ENCODE results near the gene CHID1.

DNA sequence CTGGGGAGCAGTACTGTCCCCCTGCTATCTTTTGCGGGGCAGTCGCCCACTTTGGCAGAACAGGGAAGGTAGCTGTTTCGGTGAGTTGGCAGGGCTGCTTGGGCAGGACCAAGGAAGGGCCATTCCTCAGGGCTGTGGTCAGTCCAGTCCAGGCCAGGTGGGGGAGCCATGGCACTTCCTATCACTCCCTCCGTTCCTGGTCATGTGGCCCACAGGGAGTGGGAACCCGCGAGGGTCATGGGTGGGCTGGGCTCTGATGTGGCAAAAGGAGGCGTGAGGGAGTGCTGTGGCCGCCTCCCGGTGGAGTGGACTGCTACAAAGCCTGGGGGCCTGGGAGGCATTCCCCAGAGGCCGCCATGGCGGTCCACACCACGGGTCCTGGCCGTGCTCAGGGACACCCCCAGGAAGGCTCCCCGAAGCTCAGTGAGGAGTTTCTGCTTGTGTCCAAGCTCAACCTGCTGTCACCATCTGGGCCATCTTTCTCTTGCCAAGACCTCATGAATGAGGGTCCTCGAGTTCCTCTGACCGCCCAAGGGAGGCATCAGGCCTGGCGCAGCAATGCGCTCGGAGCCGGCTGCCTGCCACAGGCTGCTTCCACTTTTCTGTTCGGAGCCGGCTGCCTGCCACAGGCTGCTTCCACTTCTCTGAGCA, 11.9 kb downstream of the CHID1 start:
- TF ChIP-seq, protein P1, sequence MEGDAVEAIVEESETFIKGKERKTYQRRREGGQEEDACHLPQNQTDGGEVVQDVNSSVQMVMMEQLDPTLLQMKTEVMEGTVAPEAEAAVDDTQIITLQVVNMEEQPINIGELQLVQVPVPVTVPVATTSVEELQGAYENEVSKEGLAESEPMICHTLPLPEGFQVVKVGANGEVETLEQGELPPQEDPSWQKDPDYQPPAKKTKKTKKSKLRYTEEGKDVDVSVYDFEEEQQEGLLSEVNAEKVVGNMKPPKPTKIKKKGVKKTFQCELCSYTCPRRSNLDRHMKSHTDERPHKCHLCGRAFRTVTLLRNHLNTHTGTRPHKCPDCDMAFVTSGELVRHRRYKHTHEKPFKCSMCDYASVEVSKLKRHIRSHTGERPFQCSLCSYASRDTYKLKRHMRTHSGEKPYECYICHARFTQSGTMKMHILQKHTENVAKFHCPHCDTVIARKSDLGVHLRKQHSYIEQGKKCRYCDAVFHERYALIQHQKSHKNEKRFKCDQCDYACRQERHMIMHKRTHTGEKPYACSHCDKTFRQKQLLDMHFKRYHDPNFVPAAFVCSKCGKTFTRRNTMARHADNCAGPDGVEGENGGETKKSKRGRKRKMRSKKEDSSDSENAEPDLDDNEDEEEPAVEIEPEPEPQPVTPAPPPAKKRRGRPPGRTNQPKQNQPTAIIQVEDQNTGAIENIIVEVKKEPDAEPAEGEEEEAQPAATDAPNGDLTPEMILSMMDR (IDR thresholded peaks at IDR 0.05), result no peak
- TF ChIP-seq EZH2 (IDR thresholded peaks at IDR 0.05; ENCODE audit: borderline replicate concordance, insufficient read depth, low read depth, low read length, poor library complexity, severe bottlenecking), result no peak
